GM13976 (cell line): Measurements from ENCODE around the gene CEMIP.

Source experiments
- DNase-seq: peaks from one replicate; pipeline ENCODE4 v3.0.0; 2012; ENCODE audit warnings: low spot score
- in situ Hi-C: fragments of 300-500 bp; cut with MboI; formaldehyde crosslinking; loops from one replicate; pipeline ENCODE4 v1.12.0; 2022; ENCODE audit warnings: low sequenced_read_pairs, mixed read lengths, inconsistent platforms; ENCODE audit not compliant: unreplicated experiment
- TF ChIP-seq, protein P1 (sequence below): IDR thresholded peaks from 2 replicates; pipeline ENCODE4 v1.5.1; 2012; ENCODE audit warnings: borderline replicate concordance, mild to moderate bottlenecking; ENCODE audit not compliant: insufficient read depth; ENCODE audit errors: extremely low read depth, missing control alignments, control extremely low read depth

CEMIP gene, protein sequence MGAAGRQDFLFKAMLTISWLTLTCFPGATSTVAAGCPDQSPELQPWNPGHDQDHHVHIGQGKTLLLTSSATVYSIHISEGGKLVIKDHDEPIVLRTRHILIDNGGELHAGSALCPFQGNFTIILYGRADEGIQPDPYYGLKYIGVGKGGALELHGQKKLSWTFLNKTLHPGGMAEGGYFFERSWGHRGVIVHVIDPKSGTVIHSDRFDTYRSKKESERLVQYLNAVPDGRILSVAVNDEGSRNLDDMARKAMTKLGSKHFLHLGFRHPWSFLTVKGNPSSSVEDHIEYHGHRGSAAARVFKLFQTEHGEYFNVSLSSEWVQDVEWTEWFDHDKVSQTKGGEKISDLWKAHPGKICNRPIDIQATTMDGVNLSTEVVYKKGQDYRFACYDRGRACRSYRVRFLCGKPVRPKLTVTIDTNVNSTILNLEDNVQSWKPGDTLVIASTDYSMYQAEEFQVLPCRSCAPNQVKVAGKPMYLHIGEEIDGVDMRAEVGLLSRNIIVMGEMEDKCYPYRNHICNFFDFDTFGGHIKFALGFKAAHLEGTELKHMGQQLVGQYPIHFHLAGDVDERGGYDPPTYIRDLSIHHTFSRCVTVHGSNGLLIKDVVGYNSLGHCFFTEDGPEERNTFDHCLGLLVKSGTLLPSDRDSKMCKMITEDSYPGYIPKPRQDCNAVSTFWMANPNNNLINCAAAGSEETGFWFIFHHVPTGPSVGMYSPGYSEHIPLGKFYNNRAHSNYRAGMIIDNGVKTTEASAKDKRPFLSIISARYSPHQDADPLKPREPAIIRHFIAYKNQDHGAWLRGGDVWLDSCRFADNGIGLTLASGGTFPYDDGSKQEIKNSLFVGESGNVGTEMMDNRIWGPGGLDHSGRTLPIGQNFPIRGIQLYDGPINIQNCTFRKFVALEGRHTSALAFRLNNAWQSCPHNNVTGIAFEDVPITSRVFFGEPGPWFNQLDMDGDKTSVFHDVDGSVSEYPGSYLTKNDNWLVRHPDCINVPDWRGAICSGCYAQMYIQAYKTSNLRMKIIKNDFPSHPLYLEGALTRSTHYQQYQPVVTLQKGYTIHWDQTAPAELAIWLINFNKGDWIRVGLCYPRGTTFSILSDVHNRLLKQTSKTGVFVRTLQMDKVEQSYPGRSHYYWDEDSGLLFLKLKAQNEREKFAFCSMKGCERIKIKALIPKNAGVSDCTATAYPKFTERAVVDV (N-terminal part only)

GRCh38 chr15:80778964-80779657 is at the start of gene CEMIP:
CEMIP (plus strand) TSS chr15:80779370; CDS start chr15:80873880, 94,510 bp downstream.
- in situ Hi-C loops = loop anchor here (10.0 to 25.0 kb wide), 3 partner anchors 183 to 483 kb away; no protein-coding TSS in a partner anchor
- TF ChIP-seq, protein P1, sequence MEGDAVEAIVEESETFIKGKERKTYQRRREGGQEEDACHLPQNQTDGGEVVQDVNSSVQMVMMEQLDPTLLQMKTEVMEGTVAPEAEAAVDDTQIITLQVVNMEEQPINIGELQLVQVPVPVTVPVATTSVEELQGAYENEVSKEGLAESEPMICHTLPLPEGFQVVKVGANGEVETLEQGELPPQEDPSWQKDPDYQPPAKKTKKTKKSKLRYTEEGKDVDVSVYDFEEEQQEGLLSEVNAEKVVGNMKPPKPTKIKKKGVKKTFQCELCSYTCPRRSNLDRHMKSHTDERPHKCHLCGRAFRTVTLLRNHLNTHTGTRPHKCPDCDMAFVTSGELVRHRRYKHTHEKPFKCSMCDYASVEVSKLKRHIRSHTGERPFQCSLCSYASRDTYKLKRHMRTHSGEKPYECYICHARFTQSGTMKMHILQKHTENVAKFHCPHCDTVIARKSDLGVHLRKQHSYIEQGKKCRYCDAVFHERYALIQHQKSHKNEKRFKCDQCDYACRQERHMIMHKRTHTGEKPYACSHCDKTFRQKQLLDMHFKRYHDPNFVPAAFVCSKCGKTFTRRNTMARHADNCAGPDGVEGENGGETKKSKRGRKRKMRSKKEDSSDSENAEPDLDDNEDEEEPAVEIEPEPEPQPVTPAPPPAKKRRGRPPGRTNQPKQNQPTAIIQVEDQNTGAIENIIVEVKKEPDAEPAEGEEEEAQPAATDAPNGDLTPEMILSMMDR = peak; percentile 30
- DNase-seq = peak; percentile 82

GRCh38 chr15:80730387-80730786 is 48.8 kb upstream of the CEMIP start:
- TF ChIP-seq, protein P1 = no peak
- in situ Hi-C loops = no loop called here
- no peak for DNase-seq

DNA sequence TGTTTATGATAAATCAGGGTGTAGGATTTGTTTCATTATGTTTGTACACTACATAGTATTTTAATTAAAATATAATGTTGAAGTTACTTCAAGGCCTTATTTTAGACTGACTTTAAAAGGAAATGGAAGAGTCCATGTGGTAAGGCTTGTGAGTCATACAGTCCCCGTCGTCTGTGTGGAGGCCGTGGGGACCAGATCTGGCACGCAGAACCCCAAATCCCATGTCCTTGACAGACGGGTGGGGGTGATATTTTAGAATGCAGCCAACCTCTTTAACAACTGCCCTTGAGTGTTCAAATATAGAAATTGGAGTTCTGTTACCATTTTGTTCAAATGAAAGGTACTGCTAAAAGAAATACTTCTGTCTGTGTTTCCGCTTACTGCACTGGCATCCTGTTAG is 48.2 kb upstream of the CEMIP start:
- TF ChIP-seq, protein P1 = no peak
- no peak for DNase-seq
- in situ Hi-C loops = no loop called here

DNA sequence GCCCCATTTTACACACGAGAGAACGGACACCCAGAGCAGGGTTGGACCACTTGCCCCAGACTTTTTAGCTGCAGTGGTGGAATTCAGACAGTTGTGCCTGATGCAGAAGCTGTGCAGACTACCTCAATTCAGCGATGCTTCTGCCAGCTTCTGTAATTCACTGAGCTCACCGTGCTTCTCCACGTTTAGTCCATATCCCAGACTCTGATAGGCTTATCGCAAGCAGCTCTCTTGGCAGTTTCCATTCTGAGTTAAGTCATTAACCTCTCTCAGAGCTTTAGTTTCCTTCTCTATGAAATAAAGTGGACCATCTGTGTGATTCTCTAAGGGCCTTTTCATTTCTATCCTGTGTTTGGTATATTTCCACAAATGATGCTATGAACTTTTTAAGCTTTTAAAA is 47.0 kb upstream of the CEMIP start:
- TF ChIP-seq, protein P1 = no peak
- no peak for DNase-seq
- in situ Hi-C loops = no loop called here

- no peak for DNase-seq
- in situ Hi-C loops = no loop called here
- TF ChIP-seq, protein P1 = no peak
Measured at GRCh38 chr15:80732818-80733217, 46.4 kb upstream of the CEMIP start.
